OCI-LY7 (cell line): ENCODE measurements around the gene CSRNP3.

Experiments
- EZH2phosphoT487 ChIP-seq: fragments of 200-600 bp; sonication (generic); IDR thresholded peaks from 2 replicates; pipeline ENCODE4 v1.6.1; 2018; ENCODE audit warnings: low read depth, borderline replicate concordance, mild to moderate bottlenecking, mixed run types, antibody characterized with exemption, low read length, moderate library complexity, mixed read lengths
- TF ChIP-seq, protein P1 (sequence below): fragments of 200-600 bp; sonication (generic); conservative IDR thresholded peaks from 2 replicates; pipeline ENCODE4 v1.5.1; 2014; ENCODE audit warnings: mild to moderate bottlenecking, antibody characterized with exemption, low read length, moderate library complexity, mixed read lengths

DNA sequence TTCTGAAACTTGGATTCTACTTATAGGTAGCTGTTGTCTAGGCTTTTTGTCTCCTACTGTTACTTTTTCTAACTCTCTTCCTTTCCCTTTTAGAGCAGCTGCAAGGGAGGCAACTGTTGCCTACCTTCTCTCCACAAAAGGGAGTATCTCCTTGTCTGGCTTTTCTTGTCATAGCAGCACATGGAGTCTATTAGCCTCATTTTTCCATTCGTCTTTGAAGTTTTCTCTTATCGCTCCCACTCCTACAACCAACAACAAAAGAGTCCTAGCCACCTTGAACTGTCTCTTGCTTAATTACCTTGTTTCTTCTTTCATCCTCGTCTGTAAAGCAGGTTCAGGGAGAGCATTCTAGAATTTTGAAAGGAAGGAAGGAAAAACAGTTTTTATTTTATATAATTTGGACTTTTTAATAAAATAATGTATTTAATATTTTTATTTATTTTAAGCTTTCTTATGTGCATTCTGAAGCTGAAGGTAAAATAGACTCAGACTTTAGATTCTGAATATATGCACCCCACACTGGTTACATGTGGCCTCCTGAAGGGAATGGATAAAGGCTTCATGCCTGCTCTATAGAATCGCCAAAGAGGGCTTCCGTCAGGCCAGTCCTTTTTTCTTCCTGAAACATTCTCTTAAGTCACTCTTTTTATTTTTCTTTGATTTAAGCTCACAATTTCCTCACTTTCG lies 154.4 kb downstream of the CSRNP3 start:
- TF ChIP-seq, protein P1, sequence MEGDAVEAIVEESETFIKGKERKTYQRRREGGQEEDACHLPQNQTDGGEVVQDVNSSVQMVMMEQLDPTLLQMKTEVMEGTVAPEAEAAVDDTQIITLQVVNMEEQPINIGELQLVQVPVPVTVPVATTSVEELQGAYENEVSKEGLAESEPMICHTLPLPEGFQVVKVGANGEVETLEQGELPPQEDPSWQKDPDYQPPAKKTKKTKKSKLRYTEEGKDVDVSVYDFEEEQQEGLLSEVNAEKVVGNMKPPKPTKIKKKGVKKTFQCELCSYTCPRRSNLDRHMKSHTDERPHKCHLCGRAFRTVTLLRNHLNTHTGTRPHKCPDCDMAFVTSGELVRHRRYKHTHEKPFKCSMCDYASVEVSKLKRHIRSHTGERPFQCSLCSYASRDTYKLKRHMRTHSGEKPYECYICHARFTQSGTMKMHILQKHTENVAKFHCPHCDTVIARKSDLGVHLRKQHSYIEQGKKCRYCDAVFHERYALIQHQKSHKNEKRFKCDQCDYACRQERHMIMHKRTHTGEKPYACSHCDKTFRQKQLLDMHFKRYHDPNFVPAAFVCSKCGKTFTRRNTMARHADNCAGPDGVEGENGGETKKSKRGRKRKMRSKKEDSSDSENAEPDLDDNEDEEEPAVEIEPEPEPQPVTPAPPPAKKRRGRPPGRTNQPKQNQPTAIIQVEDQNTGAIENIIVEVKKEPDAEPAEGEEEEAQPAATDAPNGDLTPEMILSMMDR = no peak
- no peak for TF ChIP-seq EZH2phosphoT487
